Naive thymus-derived CD4-positive, alpha-beta T cell (primary cell): Measurements from ENCODE around the gene TNFSF12. TPM values are rescaled to one million over a fixed set of nuclear protein-coding genes. Genes with fewer than 3 reads are reported as not detected.
A peak's percentile ranks its signal among the peaks of the same experiment; 100 is the strongest.

ENCODE experiments used
- ATAC-seq: fragments of 150-1000 bp; cut with Tn5 transposase; 2 replicates; pipeline ENCODE4 v1.10.0; 2021; ENCODE audit warnings: mild to moderate bottlenecking, moderate library complexity
- CTCF ChIA-PET: fragments of 350-600 bp; sonication (Branson Sonifier 250); formaldehyde crosslinking; loops from one replicate; lab custom pipeline; 2021; ENCODE audit warnings: antibody characterized with exemption; lab: Charles Lee
- POLR2A ChIA-PET: fragments of 350-600 bp; sonication (Branson Sonifier 250); formaldehyde crosslinking; loops from one replicate; lab custom pipeline; 2021; ENCODE audit warnings: antibody characterized with exemption, inconsistent platforms; lab: Charles Lee
- DNase-seq, 9 donors: peaks; one replicate each; pipeline versions ENCODE4 v3.0.0 to v3.0.0-alpha.2; 2020 to 2022; ENCODE audit warnings: mixed read lengths in 1 of 9
- H3K27ac ChIP-seq: one replicate; pipeline ENCODE4 v1.7.0; 2013; ENCODE audit warnings: mild to moderate bottlenecking, low read depth, low read length, moderate library complexity
- H3K27me3 ChIP-seq, 2 donors: one replicate each; pipeline ENCODE4 v1.7.0; 2013; ENCODE audit warnings: low read length in 2 of 2, mild to moderate bottlenecking in 2 of 2, moderate library complexity in 2 of 2; ENCODE audit not compliant: control insufficient read depth in 2 of 2, insufficient read depth in 2 of 2
- H3K36me3 ChIP-seq, 3 experiments: 1 replicate in 2 of 3; 2 replicates in 1 of 3; pipeline ENCODE4 v1.7.0; 2013; ENCODE audit warnings: low read length in 3 of 3, mild to moderate bottlenecking in 3 of 3, moderate library complexity in 1 of 3; ENCODE audit not compliant: insufficient read depth in 3 of 3, control insufficient read depth in 2 of 3
- H3K4me1 ChIP-seq, 2 donors: one replicate each; pipeline ENCODE4 v1.7.0; 2013; ENCODE audit warnings: low read length in 2 of 2, mild to moderate bottlenecking in 2 of 2, moderate library complexity in 1 of 2; ENCODE audit not compliant: control insufficient read depth in 2 of 2, insufficient read depth in 2 of 2
- H3K4me3 ChIP-seq: 2 replicates; pipeline ENCODE4 v1.7.0; 2013; ENCODE audit warnings: mild to moderate bottlenecking, low read length
- H3K9me3 ChIP-seq, 3 experiments: 1 replicate in 2 of 3; 2 replicates in 1 of 3; pipeline ENCODE4 v1.7.0; 2013; ENCODE audit warnings: low read length in 3 of 3; ENCODE audit not compliant: control insufficient read depth in 2 of 3
- H3K27ac Mint-ChIP-seq, 9 donors: one replicate each; pipeline ENCODE4 v1.8.0; 2020 to 2022; ENCODE audit warnings: mixed read lengths in 9 of 9, mild to moderate bottlenecking in 8 of 9, moderate library complexity in 5 of 9, inconsistent platforms in 2 of 9
- H3K27me3 Mint-ChIP-seq, 5 donors: one replicate each; pipeline ENCODE4 v1.8.0; 2021 to 2022; ENCODE audit warnings: mixed read lengths in 5 of 5, mild to moderate bottlenecking in 1 of 5
- H3K36me3 Mint-ChIP-seq, 5 donors: one replicate each; pipeline ENCODE4 v1.8.0; 2020 to 2022; ENCODE audit warnings: mixed read lengths in 5 of 5, mild to moderate bottlenecking in 3 of 5, inconsistent platforms in 1 of 5
- H3K4me1 Mint-ChIP-seq, 7 donors: one replicate each; pipeline ENCODE4 v1.8.0; 2020 to 2022; ENCODE audit warnings: mixed read lengths in 7 of 7, mild to moderate bottlenecking in 3 of 7, inconsistent platforms in 1 of 7
- H3K4me3 Mint-ChIP-seq, 10 donors: one replicate each; pipeline ENCODE4 v1.8.0; 2020 to 2022; ENCODE audit warnings: mild to moderate bottlenecking in 10 of 10, mixed read lengths in 10 of 10, moderate library complexity in 6 of 10, inconsistent platforms in 2 of 10
- H3K9me3 Mint-ChIP-seq, 11 donors: one replicate each; pipeline ENCODE4 v1.8.0; 2020 to 2022; ENCODE audit warnings: mixed read lengths in 11 of 11, mild to moderate bottlenecking in 4 of 11, inconsistent platforms in 1 of 11, moderate library complexity in 1 of 11
- intact Hi-C, 2 donors: fragments of 100-400 bp; cut with micrococcal nuclease; formaldehyde crosslinking; loops; one replicate each; pipeline ENCODE4 v1.15.1; 2023
- polyA plus RNA-seq, 2 donors: library from polyadenylated mRNA; unstranded; fragments of 300-500 nt; fragmentation: Illumina TruSeq; gene quantifications; one replicate each; pipeline ENCODE4 v1.2.3, GENCODE V29; 2021
- total RNA-seq, 6 experiments: library from RNA in 5 of 6; stranded (reverse) in 5 of 6; gene quantifications; 1 replicate in 5 of 6; 2 replicates in 1 of 6; pipeline ENCODE4 v1.2.3 and lab custom pipeline; 2021 to 2026

The TNFSF12 gene
- total and polyA plus RNA-seq, 7 experiments from 2014 or later: 25.4 to 82.4 (median 36.1) TPM

- DNase-seq (no peak), ATAC-seq (no peak)
- Histone ChIP-seq H3K27me3 (no peaks in the 10 kb centered on the region), H3K4me3 (no peak overlapping the region), H3K36me3 (peaks cover 42 to 94% (median 64%) of the 10 kb centered on the region in 3 experiments), H3K4me1 (no peaks in the 10 kb centered on the region), H3K9me3 (no peaks in the 10 kb centered on the region), H3K27ac (no peak overlapping the region)
- H3K27ac Mint-ChIP-seq: peak overlapping the region in 2 of 9 donors; percentile 14 to 17
- H3K9me3 Mint-ChIP-seq: peaks cover 0 to 1% (median 0%) of the 10 kb centered on the region in 11 donors
- H3K4me1 Mint-ChIP-seq: peaks cover 0 to 3% (median 0%) of the 10 kb centered on the region in 7 donors
- intact Hi-C loops: loop anchor here (1.0 kb wide), 2 partner anchors 66 to 147 kb away; no protein-coding TSS in a partner anchor
- peaks cover 18 to 60% (median 31%) of the 10 kb centered on the region in 5 donors for H3K36me3 Mint-ChIP-seq
- H3K4me3 Mint-ChIP-seq: no peak overlapping the region
- POLR2A ChIA-PET: interaction anchor here (0.6 to 3.2 kb wide), 3 partner anchors 19 to 798 kb away, joined by 3 to 19 read pairs (median 8); partner anchors contain the start of gene POLR2A
- CTCF ChIA-PET: interaction anchor here (0.6 to 1.8 kb wide), 3 partner anchors 47 to 228 kb away, joined by 3 to 6 read pairs (median 4); no protein-coding TSS in a partner anchor
- H3K27me3 Mint-ChIP-seq: no peaks in the 10 kb centered on the region
These were observed 45.3 kb upstream of the TNFSF12 start for GRCh38 chr17:7503521-7503920.

GRCh38 chr17:7508145-7508544, 40.7 kb upstream of the TNFSF12 start:
- H3K36me3 Mint-ChIP-seq: peaks cover 10 to 52% (median 20%) of the 10 kb centered on the region in 5 donors
- no peaks in the 10 kb centered on the region for H3K27me3 ChIP-seq

GRCh38 chr17:7508846-7509245, 40.0 kb upstream of the TNFSF12 start:
- Mint-ChIP-seq H3K36me3 (peaks cover 7 to 45% (median 16%) of the 10 kb centered on the region in 5 donors), H3K4me3 (no peak overlapping the region), H3K9me3 (no peaks in the 10 kb centered on the region), H3K27me3 (no peaks in the 10 kb centered on the region), H3K4me1 (peaks cover 0 to 5% (median 0%) of the 10 kb centered on the region in 7 donors), H3K27ac (peak overlapping the region in 3 of 9 donors; percentile 25 to 34 (median 29))
- CTCF ChIA-PET: interaction anchor here (0.8 to 2.3 kb wide), 3 partner anchors 10 to 73 kb away, joined by 3 to 5 read pairs (median 3); partner anchors contain the start of gene TMEM102
- Histone ChIP-seq H3K4me1 (no peaks in the 10 kb centered on the region), H3K9me3 (no peaks in the 10 kb centered on the region), H3K4me3 (no peak overlapping the region), H3K27me3 (no peaks in the 10 kb centered on the region), H3K36me3 (peaks cover 17 to 95% (median 28%) of the 10 kb centered on the region in 3 experiments), H3K27ac (no peak overlapping the region)
- intact Hi-C loops: no loop called here
- POLR2A ChIA-PET: interaction anchor here (2.3 kb wide), 1 partner anchor 72 kb away, joined by 13 read pairs; no protein-coding TSS in a partner anchor
- ATAC-seq (no peak), DNase-seq (no peak)

More at GRCh38 chr17:7508145-7508544, 40.7 kb upstream of the TNFSF12 start:
- peaks cover 22 to 95% (median 35%) of the 10 kb centered on the region in 3 experiments for H3K36me3 ChIP-seq
- H3K4me1 Mint-ChIP-seq: peaks cover 0 to 3% (median 0%) of the 10 kb centered on the region in 7 donors
- DNase-seq (no peak), ATAC-seq (no peak)
- H3K4me3 ChIP-seq: no peak overlapping the region
- H3K9me3 Mint-ChIP-seq: peaks cover 0 to 1% (median 0%) of the 10 kb centered on the region in 11 donors
- H3K4me3 Mint-ChIP-seq: no peak overlapping the region
- H3K27ac ChIP-seq: no peak overlapping the region
- ChIA-PET POLR2A (interaction anchor here (0.6 to 2.3 kb wide), 5 partner anchors 12 to 178 kb away, joined by 3 to 13 read pairs (median 3); no protein-coding TSS in a partner anchor), CTCF (interaction anchor here (0.9 to 2.3 kb wide), 2 partner anchors 22 to 72 kb away, joined by 3 to 5 read pairs; partner anchors contain the start of gene TMEM102)
- H3K27me3 Mint-ChIP-seq: no peaks in the 10 kb centered on the region
- H3K27ac Mint-ChIP-seq: peak overlapping the region in 2 of 9 donors; percentile 4 to 56
- H3K4me1 ChIP-seq: no peaks in the 10 kb centered on the region
- intact Hi-C loops: no loop called here
- no peaks in the 10 kb centered on the region for H3K9me3 ChIP-seq

- no peaks in the 10 kb centered on the region for H3K27me3 Mint-ChIP-seq
- Histone ChIP-seq H3K4me1 (no peaks in the 10 kb centered on the region), H3K9me3 (no peaks in the 10 kb centered on the region), H3K27me3 (no peaks in the 10 kb centered on the region), H3K27ac (no peak overlapping the region), H3K4me3 (no peak overlapping the region), H3K36me3 (peaks cover 13 to 90% (median 26%) of the 10 kb centered on the region in 3 experiments)
- H3K9me3 Mint-ChIP-seq: no peaks in the 10 kb centered on the region
- no peak overlapping the region for H3K4me3 Mint-ChIP-seq
- peaks cover 4 to 42% (median 18%) of the 10 kb centered on the region in 5 donors for H3K36me3 Mint-ChIP-seq
- DNase-seq (no peak), ATAC-seq (no peak)
- ChIA-PET CTCF (interaction anchor here (1.6 kb wide), 1 partner anchor 47 kb away, joined by 3 read pairs; no protein-coding TSS in a partner anchor), POLR2A (interaction anchor here (2.3 kb wide), 1 partner anchor 73 kb away, joined by 13 read pairs; no protein-coding TSS in a partner anchor)
- no peak overlapping the region for H3K27ac Mint-ChIP-seq
- peaks cover 0 to 7% (median 0%) of the 10 kb centered on the region in 7 donors for H3K4me1 Mint-ChIP-seq
- intact Hi-C loops: loop anchor here in 1 of 2 donors (5.0 kb wide), 1 partner anchor 37 kb away; the partner anchor contains the start of gene TNFSF12
These were observed 38.9 kb upstream of the TNFSF12 start for GRCh38 chr17:7509937-7510336.

- no peaks in the 10 kb centered on the region for H3K9me3 ChIP-seq
- intact Hi-C loops: loop anchor here in 1 of 2 donors (5.0 kb wide), 1 partner anchor 36 kb away; the partner anchor contains the start of gene TNFSF12
- no peak overlapping the region for H3K4me3 ChIP-seq
- no peak overlapping the region for H3K4me3 Mint-ChIP-seq
- peak overlapping the region in 1 of 9 donors; percentile 45 for H3K27ac Mint-ChIP-seq
- CTCF ChIA-PET: interaction anchor here (0.7 kb wide), 1 partner anchor 175 kb away, joined by 4 read pairs; the partner anchor contains the start of gene ACAP1
- H3K27ac ChIP-seq: no peak overlapping the region
- peaks cover 4 to 38% (median 18%) of the 10 kb centered on the region in 5 donors for H3K36me3 Mint-ChIP-seq
- no peaks in the 10 kb centered on the region for H3K27me3 ChIP-seq
- H3K9me3 Mint-ChIP-seq: no peaks in the 10 kb centered on the region
- H3K36me3 ChIP-seq: peaks cover 6 to 81% (median 18%) of the 10 kb centered on the region in 3 experiments
- no peaks in the 10 kb centered on the region for H3K4me1 ChIP-seq
- no peaks in the 10 kb centered on the region for H3K27me3 Mint-ChIP-seq
- DNase-seq (no peak), ATAC-seq (peak; percentile 3)
- POLR2A ChIA-PET: interaction anchor here (0.6 to 2.0 kb wide), 6 partner anchors 26 to 352 kb away, joined by 3 to 7 read pairs (median 5); partner anchors contain the start of genes POLR2A and TNFSF12
- peaks cover 0 to 7% (median 0%) of the 10 kb centered on the region in 7 donors for H3K4me1 Mint-ChIP-seq
These were observed 37.8 kb upstream of the TNFSF12 start for GRCh38 chr17:7511108-7511507.

GRCh38 chr17:7512105-7512504, 36.8 kb upstream of the TNFSF12 start:
- CTCF ChIA-PET: interaction anchor here (3.2 kb wide), 1 partner anchor 35 kb away, joined by 11 read pairs; no protein-coding TSS in a partner anchor

More at GRCh38 chr17:7512105-7512504, 36.8 kb upstream of the TNFSF12 start:
- H3K36me3 ChIP-seq: peaks cover 6 to 71% (median 18%) of the 10 kb centered on the region in 3 experiments
- no peaks in the 10 kb centered on the region for H3K27me3 Mint-ChIP-seq
- H3K27me3 ChIP-seq: no peaks in the 10 kb centered on the region
- no peak overlapping the region for H3K27ac ChIP-seq
- POLR2A ChIA-PET: interaction anchor here (1.0 to 2.0 kb wide), 3 partner anchors 27 to 49 kb away, joined by 3 to 6 read pairs (median 4); partner anchors contain the start of genes POLR2A and TNFSF12
- no peak for ATAC-seq
- H3K4me1 ChIP-seq: no peaks in the 10 kb centered on the region
- peaks cover 4 to 31% (median 12%) of the 10 kb centered on the region in 5 donors for H3K36me3 Mint-ChIP-seq
- no peaks in the 10 kb centered on the region for H3K9me3 Mint-ChIP-seq
- H3K9me3 ChIP-seq: no peaks in the 10 kb centered on the region
- peaks cover 0 to 7% (median 0%) of the 10 kb centered on the region in 7 donors for H3K4me1 Mint-ChIP-seq
- no peak for DNase-seq
- H3K4me3 ChIP-seq: no peak overlapping the region
- intact Hi-C loops: loop anchor here in 1 of 2 donors (5.0 kb wide), 1 partner anchor 35 kb away; the partner anchor contains the start of gene TNFSF12
- no peak overlapping the region for H3K4me3 Mint-ChIP-seq
- no peak overlapping the region for H3K27ac Mint-ChIP-seq
